Endothelial cell of umbilical vein (primary cell): ENCODE data around the gene TRIP13. TPM values are rescaled to one million over a fixed set of nuclear protein-coding genes. Genes with fewer than 3 reads are reported as not detected.
"Not testable (repeated sequence)": the region's sequence is repeated elsewhere in the genome, so short reads cannot be mapped to it uniquely, and the experiment has no call there.

Source experiments
- BruUV-seq: library from RNA; stranded (reverse); fragments of 400-500 nt; replicated peaks from 2 replicates; lab custom pipeline; 2021; lab: Mats Ljungman, UMichigan
- CTCF ChIA-PET: fragments of 300-600, 350-600 bp; sonication (Branson Sonifier 250); formaldehyde crosslinking; loops from one replicate; lab custom pipeline; 2021; ENCODE audit warnings: antibody characterized with exemption, inconsistent platforms; lab: Charles Lee
- POLR2A ChIA-PET: fragments of 300-600, 350-600 bp; sonication (Branson Sonifier 250); formaldehyde crosslinking; loops from one replicate; lab custom pipeline; 2021; ENCODE audit warnings: antibody characterized with exemption, inconsistent platforms; lab: Charles Lee
- DNase-seq: peaks from one replicate; pipeline ENCODE4 v3.0.0-alpha.2; 2011; ENCODE audit warnings: low read depth, low spot score
- FAIRE-seq: peaks from 2 replicates; lab custom pipeline; 2011; peaks lifted over from hg19 to GRCh38; lab: Jason Lieb, UNC
- H2AFZ ChIP-seq: 2 replicates; pipeline ENCODE4 v1.6.0; 2012; ENCODE audit warnings: low read depth, low read length, control low read depth, inconsistent platforms
- H3K27ac ChIP-seq: 2 replicates; pipeline ENCODE4 v1.5.1; 2011; ENCODE audit warnings: low read depth, mild to moderate bottlenecking, control low read depth, low read length, moderate library complexity; ENCODE audit not compliant: insufficient read depth
- H3K27me3 ChIP-seq, 2 experiments: 2 replicates each; pipeline versions ENCODE4 v1.6.0 to v1.6.1; 2011; ENCODE audit warnings: low read length in 2 of 2, mixed read lengths in 1 of 2; ENCODE audit not compliant: control insufficient read depth in 2 of 2, insufficient read depth in 2 of 2
- H3K36me3 ChIP-seq, 2 experiments: 2 replicates in 1 of 2; 3 replicates in 1 of 2; pipeline ENCODE4 v1.5.1; 2011; ENCODE audit warnings: low read length in 2 of 2, mild to moderate bottlenecking in 1 of 2, moderate library complexity in 1 of 2; ENCODE audit not compliant: control insufficient read depth in 2 of 2, insufficient read depth in 2 of 2; ENCODE audit errors: extremely low read depth in 1 of 2
- H3K4me1 ChIP-seq: 3 replicates; pipeline ENCODE4 v1.5.1; 2011; ENCODE audit warnings: mild to moderate bottlenecking, low read length; ENCODE audit not compliant: control insufficient read depth, insufficient read depth; ENCODE audit errors: extremely low read depth
- H3K4me2 ChIP-seq: 2 replicates; pipeline ENCODE4 v1.6.1; 2011; ENCODE audit warnings: low read length, control low read depth, mixed read lengths; ENCODE audit not compliant: insufficient read depth
- H3K4me3 ChIP-seq, 3 experiments: fragments of 200-600 bp in 1 of 3; sonication (generic), shearing (Covaris generic) in 1 of 3; replicated peaks in 1 of 3; 2 replicates each; pipeline ENCODE4 v1.5.1; 2011 to 2016; ENCODE audit warnings: control low read depth in 3 of 3, low read length in 3 of 3, mild to moderate bottlenecking in 2 of 3, inconsistent platforms in 1 of 3, low read depth in 1 of 3, moderate library complexity in 1 of 3; ENCODE audit not compliant: insufficient read depth in 1 of 3
- H3K79me2 ChIP-seq: 2 replicates; pipeline ENCODE4 v1.6.0; 2012; ENCODE audit warnings: low read length, inconsistent platforms; ENCODE audit not compliant: control insufficient read depth, insufficient read depth
- H3K9ac ChIP-seq: replicated peaks from 2 replicates; pipeline ENCODE3; 2011; ENCODE audit warnings: low read length, control low read depth; ENCODE audit not compliant: insufficient read depth; ENCODE audit errors: extremely low read depth
- H3K9me1 ChIP-seq: replicated peaks from 3 replicates; pipeline ENCODE4 v1.6.0; 2011; ENCODE audit warnings: mild to moderate bottlenecking, low read length; ENCODE audit not compliant: control insufficient read depth, insufficient read depth; ENCODE audit errors: extremely low read depth
- H3K9me3 ChIP-seq: replicated peaks from 2 replicates; pipeline ENCODE4 v1.5.1; 2012; ENCODE audit warnings: low read length, inconsistent platforms; ENCODE audit not compliant: control insufficient read depth, insufficient read depth
- H4K20me1 ChIP-seq: replicated peaks from 2 replicates; pipeline ENCODE3; 2011; ENCODE audit warnings: mild to moderate bottlenecking, low read length; ENCODE audit not compliant: control insufficient read depth, insufficient read depth; ENCODE audit errors: extremely low read depth
- EZH2 ChIP-seq: IDR thresholded peaks from 2 replicates; pipeline ENCODE4 v1.6.1; 2012; ENCODE audit warnings: borderline replicate concordance, low read depth, mild to moderate bottlenecking, moderate library complexity, low read length, inconsistent platforms; ENCODE audit not compliant: severe bottlenecking
- FOS ChIP-seq: IDR thresholded peaks from 2 replicates; pipeline ENCODE4 v1.6.1; 2011; ENCODE audit warnings: mild to moderate bottlenecking, low read length, moderate library complexity, borderline replicate concordance; ENCODE audit not compliant: insufficient read depth
- GATA2 ChIP-seq: IDR thresholded peaks from 2 replicates; pipeline ENCODE4 v1.7.0; 2011; ENCODE audit warnings: low read depth, mild to moderate bottlenecking, moderate library complexity, mixed read lengths, low read length; ENCODE audit not compliant: insufficient read length, insufficient read depth
- JUN ChIP-seq: IDR thresholded peaks from 2 replicates; pipeline ENCODE4 v1.6.1; 2011; ENCODE audit warnings: borderline replicate concordance, low read depth; ENCODE audit not compliant: insufficient read length, insufficient read depth
- MYC ChIP-seq: IDR thresholded peaks from one replicate; pipeline ENCODE4 v1.6.1; 2011; ENCODE audit warnings: mild to moderate bottlenecking, low read depth, low read length
- POLR2A ChIP-seq: IDR thresholded peaks from 2 replicates; pipeline ENCODE4 v1.6.1; 2012; ENCODE audit warnings: low read depth, mild to moderate bottlenecking, control low read depth, low read length
- POLR2AphosphoS5 ChIP-seq: IDR thresholded peaks from 2 replicates; pipeline ENCODE4 v1.6.1; 2012; ENCODE audit warnings: low read depth, mild to moderate bottlenecking, control low read depth, low read length, moderate library complexity; ENCODE audit not compliant: insufficient read depth
- dilution Hi-C: fragments of 300-500 bp; cut with MboI; formaldehyde crosslinking; loops from one replicate; pipeline ENCODE4 v1.15.0; 2019; ENCODE audit warnings: low sequenced_read_pairs; ENCODE audit not compliant: extremely low pct_ligation_motif_present
- intact Hi-C: fragments of 100-400 bp; cut with micrococcal nuclease; formaldehyde crosslinking; loops from one replicate; pipeline ENCODE4 v1.10.0; 2022
- polyA plus RNA-seq, 4 experiments: library from polyadenylated mRNA; depleted of rRNA in 3 of 4; stranded (reverse) in 3 of 4; unstranded in 1 of 4; fragments of >200 nt; gene quantifications; 2 replicates each; pipeline versions ENCODE4 v1.2.1 to v1.2.3, GENCODE V29; 2011 to 2012; ENCODE audit warnings: missing spikeins in 1 of 4
- total RNA-seq: library from RNA; stranded (reverse); gene quantifications from 2 replicates; pipeline ENCODE4 v1.2.3, GENCODE V29; 2021
- TF ChIP-seq, protein P1 (sequence below): IDR thresholded peaks from 2 replicates; pipeline ENCODE4 v1.6.1; 2011; ENCODE audit not compliant: insufficient read depth, insufficient read length
- TF ChIP-seq, protein P2 (sequence below), 2 donors: IDR thresholded peaks; 1 replicate in 1 of 2; 2 replicates in 1 of 2; pipeline ENCODE4 v1.5.1; 2011; ENCODE audit warnings: low read length in 2 of 2, mild to moderate bottlenecking in 2 of 2, moderate library complexity in 2 of 2, control low read depth in 1 of 2, inconsistent platforms in 1 of 2, low read depth in 1 of 2; ENCODE audit not compliant: insufficient read depth in 1 of 2; ENCODE audit errors: extremely low read depth in 1 of 2

The TRIP13 gene
- total and polyA plus RNA-seq, 2 donors (not counting 3 experiments of a cell fraction or from before 2014, with no cell fraction given) = 17.4 to 39.0 TPM

DNA sequence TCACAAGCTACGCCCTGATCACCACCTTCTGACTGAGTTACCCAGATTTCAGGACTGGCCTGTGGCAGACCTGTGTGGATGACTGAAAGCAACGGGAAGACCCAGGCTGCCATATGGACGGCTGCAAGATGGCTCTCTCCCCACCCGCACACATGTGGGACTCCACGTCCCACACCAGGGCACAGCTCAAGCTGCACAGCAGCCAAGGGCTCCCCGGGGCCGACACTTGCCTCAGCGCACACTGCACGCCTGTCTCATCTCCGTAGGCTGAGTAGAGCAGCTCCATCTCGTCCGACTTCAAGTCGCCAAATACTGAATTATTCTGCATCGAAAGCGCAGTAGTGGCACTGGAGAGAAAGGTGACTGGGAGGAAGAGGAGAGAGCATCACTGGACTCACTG is 14.6 kb upstream of the TRIP13 start:
- Histone ChIP-seq H3K27me3 (no peaks in the 10 kb centered on the region), H3K4me2 (no peak overlapping the region), H3K4me1 (peaks cover 6% of the 10 kb centered on the region), H3K79me2 (peaks cover 14% of the 10 kb centered on the region), H3K27ac (no peak overlapping the region), H4K20me1 (no peaks in the 10 kb centered on the region), H3K4me3 (no peak overlapping the region), H3K36me3 (peaks cover 28 to 49% of the 10 kb centered on the region in 2 experiments), H2AFZ (no peak overlapping the region), H3K9ac (no peak overlapping the region), H3K9me3 (no peaks in the 10 kb centered on the region), H3K9me1 (no peaks in the 10 kb centered on the region)
- DNase-seq (no peak), FAIRE-seq (no peak)
- BruUV-seq = no TSS peak
- ChIA-PET POLR2A (no interaction called here), CTCF (no interaction called here)
- no peak for TF ChIP-seq GATA2
- TF ChIP-seq JUN = no peak
- TF ChIP-seq EZH2 = no peak
- TF ChIP-seq FOS = no peak
- TF ChIP-seq, protein P1, sequence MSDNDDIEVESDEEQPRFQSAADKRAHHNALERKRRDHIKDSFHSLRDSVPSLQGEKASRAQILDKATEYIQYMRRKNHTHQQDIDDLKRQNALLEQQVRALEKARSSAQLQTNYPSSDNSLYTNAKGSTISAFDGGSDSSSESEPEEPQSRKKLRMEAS = no peak
- TF ChIP-seq MYC = no peak
- no peak for TF ChIP-seq POLR2A
- no peak for TF ChIP-seq POLR2AphosphoS5
- TF ChIP-seq, protein P2, sequence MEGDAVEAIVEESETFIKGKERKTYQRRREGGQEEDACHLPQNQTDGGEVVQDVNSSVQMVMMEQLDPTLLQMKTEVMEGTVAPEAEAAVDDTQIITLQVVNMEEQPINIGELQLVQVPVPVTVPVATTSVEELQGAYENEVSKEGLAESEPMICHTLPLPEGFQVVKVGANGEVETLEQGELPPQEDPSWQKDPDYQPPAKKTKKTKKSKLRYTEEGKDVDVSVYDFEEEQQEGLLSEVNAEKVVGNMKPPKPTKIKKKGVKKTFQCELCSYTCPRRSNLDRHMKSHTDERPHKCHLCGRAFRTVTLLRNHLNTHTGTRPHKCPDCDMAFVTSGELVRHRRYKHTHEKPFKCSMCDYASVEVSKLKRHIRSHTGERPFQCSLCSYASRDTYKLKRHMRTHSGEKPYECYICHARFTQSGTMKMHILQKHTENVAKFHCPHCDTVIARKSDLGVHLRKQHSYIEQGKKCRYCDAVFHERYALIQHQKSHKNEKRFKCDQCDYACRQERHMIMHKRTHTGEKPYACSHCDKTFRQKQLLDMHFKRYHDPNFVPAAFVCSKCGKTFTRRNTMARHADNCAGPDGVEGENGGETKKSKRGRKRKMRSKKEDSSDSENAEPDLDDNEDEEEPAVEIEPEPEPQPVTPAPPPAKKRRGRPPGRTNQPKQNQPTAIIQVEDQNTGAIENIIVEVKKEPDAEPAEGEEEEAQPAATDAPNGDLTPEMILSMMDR (IDR thresholded peaks at IDR 0.05; ENCODE audit: extremely low read depth in 1 of 2, insufficient read depth in 1 of 2, low read depth in 1 of 2, low read length in 2 of 2) = no peak
- dilution Hi-C loops = no loop called here
- intact Hi-C loops = no loop called here

DNA sequence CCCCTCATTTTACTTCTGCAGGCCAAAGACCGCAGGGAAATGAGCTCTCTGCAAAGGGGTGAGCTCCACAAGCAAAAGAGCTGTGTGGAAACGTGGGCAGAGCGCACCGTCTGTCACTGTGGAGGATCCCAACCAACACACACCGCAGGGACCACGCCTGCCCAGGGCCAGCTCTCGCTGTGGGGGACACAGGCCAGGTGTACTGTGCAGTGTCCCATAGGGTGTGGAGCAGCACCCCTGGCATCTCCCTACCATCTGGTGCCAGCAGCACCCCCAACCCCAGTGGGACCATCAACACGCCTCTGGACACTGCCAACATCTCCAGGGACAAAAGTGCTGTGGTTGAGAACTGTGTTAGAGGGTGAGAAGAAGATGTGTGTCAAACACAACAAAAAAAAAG is 14.0 kb upstream of the TRIP13 start:
- H3K9me3 ChIP-seq, H3K4me3 ChIP-seq, FAIRE-seq, H3K9me1 ChIP-seq, DNase-seq, CTCF ChIA-PET, intact Hi-C loops, H4K20me1 ChIP-seq, POLR2A ChIA-PET, H3K4me1 ChIP-seq, H3K27me3 ChIP-seq, H2AFZ ChIP-seq, BruUV-seq, H3K4me2 ChIP-seq, H3K9ac ChIP-seq, dilution Hi-C loops, H3K27ac ChIP-seq: not testable (repeated sequence)
- Histone ChIP-seq H3K36me3 (peaks cover 28 to 55% of the 10 kb centered on the region in 2 experiments), H3K79me2 (peaks cover 19% of the 10 kb centered on the region)
